Spleen (tissue), 11 donors: ENCODE measurements around the gene GRM8. TPM values are rescaled to one million over a fixed set of nuclear protein-coding genes. Genes with fewer than 3 reads are reported as not detected.

Source experiments
- DNase-seq: peaks from one replicate; pipeline ENCODE4 v3.0.0-alpha.2; 2020
- H3K27ac ChIP-seq, 8 donors: fragments of 200-600 bp; sonication (generic) in 7 of 8; 1 replicate in 4 of 8; 2 replicates in 4 of 8; pipeline versions ENCODE4 v1.5.0 to v1.8.0; 2016 to 2021; ENCODE audit warnings: inconsistent platforms in 4 of 8, mild to moderate bottlenecking in 4 of 8, moderate library complexity in 1 of 8
- H3K27me3 ChIP-seq, 7 donors: fragments of 200-600 bp; sonication (generic) in 6 of 7; replicated peaks in 1 of 7; 1 replicate in 4 of 7; 2 replicates in 3 of 7; pipeline versions ENCODE4 v1.5.0 to v1.8.0; 2016 to 2021; ENCODE audit warnings: inconsistent platforms in 3 of 7, mild to moderate bottlenecking in 1 of 7
- H3K36me3 ChIP-seq, 6 donors: fragments of 200-600 bp; sonication (generic) in 5 of 6; 1 replicate in 4 of 6; 2 replicates in 2 of 6; pipeline versions ENCODE4 v1.5.0 to v1.8.0; 2016 to 2021; ENCODE audit warnings: inconsistent platforms in 2 of 6
- H3K4me1 ChIP-seq, 6 donors: fragments of 200-600 bp; sonication (generic) in 5 of 6; 1 replicate in 3 of 6; 2 replicates in 3 of 6; pipeline versions ENCODE4 v1.5.0 to v1.8.0; 2016 to 2021; ENCODE audit warnings: inconsistent platforms in 3 of 6
- H3K4me3 ChIP-seq, 8 donors: fragments of 200-600 bp; sonication (generic) in 7 of 8; 1 replicate in 4 of 8; 2 replicates in 4 of 8; pipeline versions ENCODE4 v1.5.0 to v1.8.0; 2016 to 2021; ENCODE audit warnings: inconsistent platforms in 4 of 8, mild to moderate bottlenecking in 4 of 8, moderate library complexity in 2 of 8
- H3K9me3 ChIP-seq, 8 donors: fragments of 200-600 bp; sonication (generic) in 7 of 8; 1 replicate in 4 of 8; 2 replicates in 4 of 8; pipeline versions ENCODE4 v1.5.0 to v1.8.0; 2016 to 2021; ENCODE audit warnings: inconsistent platforms in 4 of 8
- CTCF ChIP-seq, 11 experiments: fragments of 200-600 bp in 7 of 11; fragments of 450-650 bp in 4 of 11; sonication (generic) in 4 of 11; IDR thresholded peaks in 8 of 11; conservative IDR thresholded peaks in 3 of 11; 1 replicate in 7 of 11; 2 replicates in 4 of 11; pipeline versions ENCODE4 v1.4.0 to v1.8.0; 2016 to 2021; ENCODE audit warnings: antibody characterized with exemption in 11 of 11, inconsistent platforms in 4 of 11, mild to moderate bottlenecking in 1 of 11
- POLR2A ChIP-seq, 3 donors: fragments of 450-650 bp; IDR thresholded peaks; one replicate each; pipeline ENCODE4 v1.5.1; 2017; ENCODE audit warnings: antibody characterized with exemption in 3 of 3, mild to moderate bottlenecking in 1 of 3
- POLR2AphosphoS5 ChIP-seq, 3 donors: sonication (generic); formaldehyde crosslinking; IDR thresholded peaks; one replicate each; pipeline ENCODE4 v1.5.1; 2017; ENCODE audit warnings: antibody characterized with exemption in 3 of 3
- WGBS, 5 donors: extraction: QIAGEN DNeasy Blood & Tissue Kit in 3 of 5; methylation state at CpG; one replicate each; pipeline versions ENCODE4 v1.1.5 to v1.1.7; 2013 to 2018; 5-methylcytosine and 5-hydroxymethylcytosine counted together
- intact Hi-C: fragments of 100-400 bp; cut with DNase I; formaldehyde crosslinking; loops from one replicate; pipeline ENCODE4 v1.15.0; 2023; ENCODE audit warnings: low total_unique reads
- polyA plus RNA-seq, 3 donors: library from polyadenylated mRNA; stranded (reverse); fragments of 200-250 nt; gene quantifications; one replicate each; pipeline ENCODE4 v1.2.1, GENCODE V29; 2013
- total RNA-seq, 7 donors: library from RNA; depleted of rRNA in 3 of 7; stranded (reverse); fragments of >200 nt in 3 of 7; fragmentation: NEBNext Ultra II Directional in 4 of 7; extraction: Animal tissue kit (Norgen Biotek cat#: 25700) in 4 of 7; gene quantifications; one replicate each; pipeline versions ENCODE4 v1.1.0 to v1.2.1, GENCODE V29; 2016 to 2021
- donor health status: healthy with polysubstance abuse.
- donor health status: DM: no; HTN: no; CAD: no; lungs with moderate emphysema.
- donor health status: DM: no; HTN: no; CAD: no.
- donor health status: Bipolar disorder and iron deficiency.
- donor health status: healthy.
- donor health status: DM: no; HTN: no; CAD: no.
- donor health status: DM: yes; HTN: yes; CAD: no.

GRM8 gene
- total and polyA plus RNA-seq, 10 donors: 0.30 to 0.60 TPM; not detected in 8

GRCh38 chr7:127251036-127251464 is 1.7 kb downstream of the GRM8 start:
- Histone ChIP-seq H3K9me3 (no peaks in the 10 kb centered on the region), H3K27me3 (peaks cover 0 to 97% (median 47%) of the 10 kb centered on the region in 7 donors), H3K36me3 (no peaks in the 10 kb centered on the region), H3K27ac (no peak overlapping the region), H3K4me3 (peak overlapping the region in 7 of 8 donors; percentile 8 to 86 (median 81)), H3K4me1 (peaks cover 17 to 42% (median 33%) of the 10 kb centered on the region in 6 donors)
- no peak for DNase-seq
- TF ChIP-seq POLR2A (IDR thresholded peaks at IDR 0.05) (no peak), CTCF (IDR thresholded peaks at IDR 0.05 in 8 of 11, conservative IDR thresholded peaks at IDR 0.05 in 3 of 11) (no peak), POLR2AphosphoS5 (IDR thresholded peaks at IDR 0.05) (no peak)
- WGBS, 5 donors: 6 to 7% (median 7%) methylated on average over 23 of the region's 23 CpGs
- intact Hi-C loops: no loop called here

- H3K36me3 ChIP-seq: no peaks in the 10 kb centered on the region
- H3K4me3 ChIP-seq: peak overlapping the region in 1 of 8 donors; percentile 83
- no peak for DNase-seq
- WGBS, 5 donors: 10 to 20% (median 17%) methylated on average over 12 of the region's 12 CpGs
- intact Hi-C loops: no loop called here
- no peaks in the 10 kb centered on the region for H3K9me3 ChIP-seq
- peaks cover 0 to 91% (median 45%) of the 10 kb centered on the region in 7 donors for H3K27me3 ChIP-seq
- H3K4me1 ChIP-seq: peaks cover 17 to 45% (median 33%) of the 10 kb centered on the region in 6 donors
- no peak overlapping the region for H3K27ac ChIP-seq
- TF ChIP-seq CTCF (IDR thresholded peaks at IDR 0.05 in 8 of 11, conservative IDR thresholded peaks at IDR 0.05 in 3 of 11) (no peak), POLR2AphosphoS5 (IDR thresholded peaks at IDR 0.05) (no peak), POLR2A (IDR thresholded peaks at IDR 0.05) (no peak)
Observed at GRCh38 chr7:127250312-127251035, 2.3 kb downstream of the GRM8 start.

GRCh38 chr7:127245607-127246006 is 7.1 kb downstream of the GRM8 start:
- no peaks in the 10 kb centered on the region for H3K36me3 ChIP-seq
- peaks cover 0 to 63% (median 25%) of the 10 kb centered on the region in 7 donors for H3K27me3 ChIP-seq
- no peak overlapping the region for H3K27ac ChIP-seq
- H3K4me1 ChIP-seq: peaks cover 0 to 8% (median 2%) of the 10 kb centered on the region in 6 donors
- TF ChIP-seq POLR2AphosphoS5 (IDR thresholded peaks at IDR 0.05) (no peak), CTCF (IDR thresholded peaks at IDR 0.05 in 8 of 11, conservative IDR thresholded peaks at IDR 0.05 in 3 of 11) (no peak), POLR2A (IDR thresholded peaks at IDR 0.05) (no peak)
- no peak overlapping the region for H3K4me3 ChIP-seq
- no peak for DNase-seq
- no peaks in the 10 kb centered on the region for H3K9me3 ChIP-seq
- WGBS, 5 donors: 37 to 64% (median 42%) methylated on average over 1 of the region's 1 CpG
- intact Hi-C loops: no loop called here

GRCh38 chr7:127245002-127245401 is 7.7 kb downstream of the GRM8 start:
- Histone ChIP-seq H3K36me3 (no peaks in the 10 kb centered on the region), H3K27me3 (peaks cover 0 to 63% (median 19%) of the 10 kb centered on the region in 7 donors), H3K9me3 (no peaks in the 10 kb centered on the region), H3K4me1 (peaks cover 0 to 3% (median 0%) of the 10 kb centered on the region in 6 donors), H3K27ac (no peak overlapping the region), H3K4me3 (no peak overlapping the region)
- TF ChIP-seq POLR2AphosphoS5 (IDR thresholded peaks at IDR 0.05) (no peak), POLR2A (IDR thresholded peaks at IDR 0.05) (no peak), CTCF (IDR thresholded peaks at IDR 0.05 in 8 of 11, conservative IDR thresholded peaks at IDR 0.05 in 3 of 11) (no peak)
- no peak for DNase-seq
- 48 to 81% (median 69%) methylated on average over 3 of the region's 3 CpGs for WGBS, 5 donors
- intact Hi-C loops: no loop called here
